MCF 10A (cell line): ENCODE results near the gene OR5AS1. TPM values are rescaled to one million over a fixed set of nuclear protein-coding genes. Genes with fewer than 3 reads are reported as not detected.

Experiments used
- Bru-seq: library from RNA; stranded (reverse); fragments of 400-500 nt; gene quantifications from one replicate; lab custom pipeline; 2021; lab: Mats Ljungman, UMichigan
- BruChase-seq, 2 experiments: library from RNA; stranded (reverse); fragments of 400-500 nt; gene quantifications; one replicate each; lab custom pipeline; 2021; lab: Mats Ljungman, UMichigan
- BruUV-seq: library from RNA; stranded (reverse); fragments of 400-500 nt; replicated peaks from 2 replicates; lab custom pipeline; 2021; lab: Mats Ljungman, UMichigan
- CTCF ChIA-PET: fragments of 300-600 bp; sonication (Branson Sonifier 250); formaldehyde crosslinking; extraction: SDS; loops from one replicate; lab custom pipeline; 2021; ENCODE audit warnings: antibody characterized with exemption, inconsistent platforms; lab: Yijun Ruan, JAX
- POLR2A ChIA-PET: fragments of 300-600, 350-650 bp; sonication (Branson Sonifier 250); formaldehyde crosslinking; extraction: SDS; loops from one replicate; lab custom pipeline; 2020; ENCODE audit warnings: antibody characterized with exemption, inconsistent platforms; lab: Yijun Ruan, JAX
- DNase-seq: peaks from one replicate; pipeline ENCODE4 v3.0.0-alpha.2; 2018; ENCODE audit not compliant: unreplicated experiment
- H3K27ac Mint-ChIP-seq: one replicate; pipeline ENCODE4 v1.8.0; 2022; ENCODE audit warnings: mild to moderate bottlenecking, low read depth, mixed read lengths; ENCODE audit not compliant: unreplicated experiment
- H3K27me3 Mint-ChIP-seq: one replicate; pipeline ENCODE4 v1.8.0; 2022; ENCODE audit warnings: mixed read lengths; ENCODE audit not compliant: insufficient read depth, unreplicated experiment
- H3K36me3 Mint-ChIP-seq: one replicate; pipeline ENCODE4 v1.8.0; 2022; ENCODE audit warnings: mild to moderate bottlenecking, moderate library complexity, mixed read lengths; ENCODE audit not compliant: insufficient read depth, unreplicated experiment
- H3K4me1 Mint-ChIP-seq: one replicate; pipeline ENCODE4 v1.8.0; 2022; ENCODE audit warnings: mixed read lengths; ENCODE audit not compliant: insufficient read depth, unreplicated experiment
- H3K4me3 Mint-ChIP-seq: one replicate; pipeline ENCODE4 v1.8.0; 2022; ENCODE audit warnings: mild to moderate bottlenecking, moderate library complexity, mixed read lengths; ENCODE audit not compliant: unreplicated experiment
- H3K9me3 Mint-ChIP-seq: one replicate; pipeline ENCODE4 v1.8.0; 2022; ENCODE audit warnings: mixed read lengths; ENCODE audit not compliant: unreplicated experiment
- CTCF ChIP-seq: fragments of 200-600 bp; IDR thresholded peaks from one replicate; pipeline ENCODE4 v1.8.0; 2022; ENCODE audit warnings: antibody characterized with exemption, mild to moderate bottlenecking; ENCODE audit not compliant: unreplicated experiment
- intact Hi-C: fragments of 100-400 bp; cut with micrococcal nuclease; formaldehyde crosslinking; loops from 2 replicates; pipeline ENCODE4 v1.14.1; 2022
- long read RNA-seq: library from polyadenylated mRNA; stranded (forward); transcript quantifications from one replicate; pipeline ENCODE4 v2.0.0, GENCODE V29; 2022
- total RNA-seq: library from RNA; stranded (reverse); gene quantifications from 2 replicates; pipeline ENCODE4 v1.2.3, GENCODE V29; 2022

Gene OR5AS1
- total RNA-seq (not detected in 2 replicates), Bru-seq, nascent RNA (not detected), BruChase-seq, experiment 1, labeled RNA remaining after a 6-hour chase (not detected), BruChase-seq, experiment 2, labeled RNA remaining after a 2-hour chase (not detected)
- long read RNA-seq: 0 reads

GRCh38 chr11:56027354-56027753 lies at the start of gene OR5AS1:
TSS of gene OR5AS1 (plus strand) at chr11:56027654. CDS start at chr11:56030419, 2,765 bp downstream.
- BruUV-seq: no TSS peak
- intact Hi-C loops: no loop called here
- H3K27ac Mint-ChIP-seq: no peak within 1 kb of the TSS
- no peak for TF ChIP-seq CTCF
- H3K27me3 Mint-ChIP-seq: no peaks in the 10 kb centered on the region
- no peaks in the 10 kb centered on the region for H3K4me1 Mint-ChIP-seq
- no peak within 1 kb of the TSS for H3K4me3 Mint-ChIP-seq
- H3K9me3 Mint-ChIP-seq: peaks cover 6% of the 10 kb centered on the region
- ChIA-PET CTCF (interaction anchor here (0.7 kb wide), 1 partner anchor 9 kb away, joined by 3 read pairs; no protein-coding TSS in a partner anchor), POLR2A (interaction anchor here (1.0 kb wide), 1 partner anchor 50 kb away, joined by 3 read pairs; no protein-coding TSS in a partner anchor)
- no peaks in the 10 kb centered on the region for H3K36me3 Mint-ChIP-seq
- DNase-seq: no peak

- no peak for DNase-seq
- H3K27ac Mint-ChIP-seq: no peak within 1 kb of the TSS
- no peaks in the 10 kb centered on the region for H3K4me1 Mint-ChIP-seq
- TF ChIP-seq CTCF: no peak
- H3K4me3 Mint-ChIP-seq: no peak within 1 kb of the TSS
- no TSS peak for BruUV-seq
- ChIA-PET CTCF (no interaction called here), POLR2A (interaction anchor here (0.7 to 0.9 kb wide), 2 partner anchors 68 to 168 kb away, joined by 3 read pairs; no protein-coding TSS in a partner anchor)
- no peaks in the 10 kb centered on the region for H3K36me3 Mint-ChIP-seq
- H3K27me3 Mint-ChIP-seq: no peaks in the 10 kb centered on the region
- intact Hi-C loops: no loop called here
- H3K9me3 Mint-ChIP-seq: peaks cover 17% of the 10 kb centered on the region
Measured at GRCh38 chr11:55994525-55994924, 32.9 kb upstream of the OR5AS1 start, which contains the start of gene OR5F1. TSS of gene OR5F1 (minus strand) at chr11:55994625. CDS start at chr11:55994625, 0 bp downstream.

DNA sequence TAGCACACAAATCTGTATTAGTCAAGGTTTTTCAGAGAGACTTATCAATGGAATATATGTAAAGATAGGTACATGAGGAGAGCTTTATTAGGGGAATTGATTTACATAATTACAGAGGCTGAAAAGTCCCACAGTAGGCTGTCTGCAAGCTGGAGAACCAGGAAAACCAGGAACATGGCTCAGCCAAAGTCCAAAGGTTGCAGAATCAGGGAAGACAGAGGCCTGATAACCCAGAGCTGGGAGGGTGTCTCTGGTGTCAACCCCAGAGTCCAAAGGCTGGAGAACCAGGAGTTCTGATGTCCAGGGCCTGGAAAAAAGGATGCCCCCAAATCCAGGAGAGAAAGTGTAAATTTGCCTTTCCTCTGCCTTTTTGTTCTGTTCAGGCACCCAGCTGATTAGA lies 16.7 kb upstream of the OR5AS1 start:
- no TSS peak for BruUV-seq
- POLR2A ChIA-PET: no interaction called here
- no peak for DNase-seq
- Mint-ChIP-seq H3K27ac (no peak overlapping the region), H3K36me3 (no peaks in the 10 kb centered on the region), H3K9me3 (peaks cover 25% of the 10 kb centered on the region), H3K27me3 (no peaks in the 10 kb centered on the region), H3K4me3 (no peak overlapping the region), H3K4me1 (no peaks in the 10 kb centered on the region)
- CTCF ChIA-PET: interaction anchor here (0.6 kb wide), 1 partner anchor 20 kb away, joined by 5 read pairs; no protein-coding TSS in a partner anchor
- no peak for TF ChIP-seq CTCF
- intact Hi-C loops: no loop called here

DNA sequence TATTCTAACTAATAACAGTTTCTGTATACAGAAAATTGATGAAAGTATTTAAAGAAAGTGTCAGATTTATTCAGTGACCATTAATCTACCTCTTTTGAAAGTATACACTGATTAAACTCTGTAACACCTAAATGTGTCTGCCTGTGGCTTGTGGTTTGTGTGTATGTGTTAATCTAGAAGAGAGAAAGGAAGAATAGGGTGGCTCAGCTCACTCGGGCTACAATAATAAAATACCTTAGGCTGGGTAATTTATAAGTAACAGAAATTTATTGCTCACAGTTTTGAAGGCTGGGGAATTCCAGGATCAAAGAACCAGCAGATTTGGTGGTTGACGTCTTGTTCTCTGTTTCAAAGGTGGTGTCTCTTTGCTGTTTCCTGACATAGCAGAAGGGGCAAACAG lies 13.6 kb upstream of the OR5AS1 start:
- Mint-ChIP-seq H3K9me3 (peaks cover 33% of the 10 kb centered on the region), H3K27ac (no peak overlapping the region), H3K4me1 (no peaks in the 10 kb centered on the region)

More for the DNA sequence above, 13.6 kb upstream of the OR5AS1 start:
- no TSS peak for BruUV-seq
- intact Hi-C loops: no loop called here
- no peaks in the 10 kb centered on the region for H3K36me3 Mint-ChIP-seq
- H3K27me3 Mint-ChIP-seq: no peaks in the 10 kb centered on the region
- ChIA-PET POLR2A (no interaction called here), CTCF (interaction anchor here (0.6 kb wide), 2 partner anchors 8 to 75 kb away, joined by 3 read pairs; no protein-coding TSS in a partner anchor)
- no peak for DNase-seq
- no peak for TF ChIP-seq CTCF
- no peak overlapping the region for H3K4me3 Mint-ChIP-seq
